Fibroblast of villous mesenchyme (primary cell): Measurements from ENCODE around the gene COMMD3. TPM values are rescaled to one million over a fixed set of nuclear protein-coding genes. Genes with fewer than 3 reads are reported as not detected.

ENCODE experiments used
- DNase-seq: peaks from one replicate; pipeline ENCODE4 v3.0.0-alpha.2; 2010; ENCODE audit warnings: low read depth
- H3K4me3 ChIP-seq: 2 replicates; pipeline ENCODE4 v1.5.1; 2011; ENCODE audit warnings: low read depth, mild to moderate bottlenecking, low read length
- total RNA-seq: library from RNA; depleted of rRNA; stranded (reverse); fragments of >200 nt; gene quantifications from 2 replicates; pipeline ENCODE4 v1.2.3, GENCODE V29; 2012
- TF ChIP-seq, protein P1 (sequence below): IDR thresholded peaks from 2 replicates; pipeline ENCODE4 v1.5.1; 2012; ENCODE audit warnings: low read depth, mild to moderate bottlenecking, low read length; ENCODE audit not compliant: insufficient read depth

The COMMD3 gene
- total RNA-seq, 1 donor = 38.4 TPM

DNA sequence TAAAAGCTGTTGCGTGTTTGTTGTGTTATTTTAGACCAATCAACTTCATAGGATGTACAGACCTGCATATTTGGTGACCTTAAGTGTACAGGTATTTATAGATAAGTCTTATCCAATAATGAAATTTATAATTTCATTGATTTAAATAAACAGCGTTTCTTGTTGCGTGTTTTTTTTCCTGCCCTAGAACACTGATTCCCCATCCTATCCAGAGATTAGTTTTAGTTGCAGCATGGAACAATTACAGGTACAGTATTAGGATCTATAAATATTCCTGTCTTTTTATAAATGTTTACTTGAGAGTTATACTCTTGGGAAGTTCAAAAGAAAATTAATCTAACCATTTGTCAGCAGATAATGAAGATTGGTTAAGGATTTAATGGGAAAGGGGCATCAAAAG is 2.6 kb downstream of the COMMD3 start:
- no peak for DNase-seq
- H3K4me3 ChIP-seq = no peak overlapping the region
- TF ChIP-seq, protein P1, sequence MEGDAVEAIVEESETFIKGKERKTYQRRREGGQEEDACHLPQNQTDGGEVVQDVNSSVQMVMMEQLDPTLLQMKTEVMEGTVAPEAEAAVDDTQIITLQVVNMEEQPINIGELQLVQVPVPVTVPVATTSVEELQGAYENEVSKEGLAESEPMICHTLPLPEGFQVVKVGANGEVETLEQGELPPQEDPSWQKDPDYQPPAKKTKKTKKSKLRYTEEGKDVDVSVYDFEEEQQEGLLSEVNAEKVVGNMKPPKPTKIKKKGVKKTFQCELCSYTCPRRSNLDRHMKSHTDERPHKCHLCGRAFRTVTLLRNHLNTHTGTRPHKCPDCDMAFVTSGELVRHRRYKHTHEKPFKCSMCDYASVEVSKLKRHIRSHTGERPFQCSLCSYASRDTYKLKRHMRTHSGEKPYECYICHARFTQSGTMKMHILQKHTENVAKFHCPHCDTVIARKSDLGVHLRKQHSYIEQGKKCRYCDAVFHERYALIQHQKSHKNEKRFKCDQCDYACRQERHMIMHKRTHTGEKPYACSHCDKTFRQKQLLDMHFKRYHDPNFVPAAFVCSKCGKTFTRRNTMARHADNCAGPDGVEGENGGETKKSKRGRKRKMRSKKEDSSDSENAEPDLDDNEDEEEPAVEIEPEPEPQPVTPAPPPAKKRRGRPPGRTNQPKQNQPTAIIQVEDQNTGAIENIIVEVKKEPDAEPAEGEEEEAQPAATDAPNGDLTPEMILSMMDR = no peak

DNA sequence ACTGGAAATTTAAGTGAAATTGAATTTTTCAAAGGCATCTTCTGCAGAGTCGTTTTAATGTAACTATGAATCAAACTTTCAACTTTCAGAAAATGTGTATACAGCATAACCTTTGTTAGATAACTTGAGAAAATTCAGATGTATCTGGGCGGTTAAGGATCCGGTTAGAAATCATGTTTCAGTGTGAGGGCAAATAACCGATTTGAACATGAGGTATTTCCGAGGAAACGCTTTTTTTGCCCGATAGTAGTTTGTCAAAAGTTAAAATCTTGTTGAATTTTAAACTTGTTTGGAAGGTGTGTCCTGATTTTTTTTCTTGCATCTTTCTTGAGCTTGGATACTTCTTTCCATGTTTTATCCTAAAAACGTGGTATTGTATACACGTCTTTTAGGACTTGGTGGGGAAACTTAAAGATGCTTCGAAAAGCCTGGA is 3.4 kb downstream of the COMMD3 start:
- H3K4me3 ChIP-seq = no peak overlapping the region
- DNase-seq = no peak
- TF ChIP-seq, protein P1 = no peak

DNA sequence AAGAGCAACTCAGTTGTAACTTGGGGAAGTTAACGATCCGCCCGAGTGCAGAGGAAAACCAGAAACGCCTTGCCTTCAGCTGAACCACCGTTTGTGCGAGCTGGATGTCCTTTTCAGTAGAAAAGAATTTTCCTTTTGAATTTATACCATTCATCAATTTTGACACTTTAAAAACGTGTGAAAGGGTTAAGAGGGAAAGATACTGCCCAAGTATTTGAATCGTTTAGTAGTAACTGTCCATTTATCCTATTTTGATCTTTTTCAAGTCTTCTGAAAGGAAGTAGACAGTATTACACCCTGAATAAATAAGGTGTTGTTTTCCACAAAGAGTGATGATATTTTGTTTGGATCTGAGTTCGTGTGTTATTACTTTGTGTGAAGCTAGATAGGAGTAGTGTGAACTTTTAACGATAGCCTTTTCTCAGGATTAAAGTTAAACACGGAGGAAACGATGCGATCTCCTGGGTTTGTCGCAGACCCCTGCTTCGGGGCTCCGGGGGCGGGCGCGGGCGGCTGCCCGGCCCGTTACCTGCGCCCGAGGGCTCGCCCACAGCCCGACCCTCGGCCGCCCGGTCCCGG is 3.9 kb downstream of the COMMD3 start:
- peak overlapping the region; percentile 60 for H3K4me3 ChIP-seq
- TF ChIP-seq, protein P1 = no peak
- DNase-seq = peak; percentile 19

DNA sequence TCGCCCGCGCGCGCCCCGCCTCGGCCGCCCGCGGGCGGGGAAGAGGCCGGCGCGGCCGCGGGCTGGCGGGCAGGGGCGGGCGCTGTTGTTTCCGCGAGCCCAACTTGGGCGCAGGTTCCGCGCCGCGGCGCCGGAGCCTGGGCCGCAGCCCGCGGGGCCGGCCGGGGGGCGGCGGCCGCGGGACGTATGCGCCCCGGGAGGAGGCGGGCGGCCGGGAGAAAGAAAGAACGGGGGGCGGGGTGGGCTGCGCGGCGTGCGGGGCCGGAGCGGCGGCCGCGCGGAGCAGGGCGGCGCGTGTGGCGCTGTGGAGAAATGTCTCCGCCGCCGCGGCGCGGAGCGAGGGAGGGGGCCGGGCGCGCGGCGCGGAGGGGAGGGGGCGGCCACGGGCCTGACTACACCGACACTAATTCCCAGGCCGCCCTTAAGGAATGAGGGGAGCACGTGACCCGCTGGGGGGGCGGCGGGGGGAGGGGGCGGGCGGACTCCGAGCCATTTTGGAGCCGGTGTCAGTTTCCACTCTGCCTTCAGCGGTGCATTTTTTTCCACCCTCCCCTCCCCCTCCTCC is 4.5 kb downstream of the COMMD3 start, which contains the start of gene BMI1:
BMI1 (plus strand) TSS at position 509 of the 565 bp plus-strand sequence. CDS start 5,351 bp downstream, outside the sequence.
- peak within 1 kb of the TSS; percentile 72 for H3K4me3 ChIP-seq
- peak; percentile 73 for DNase-seq

DNA sequence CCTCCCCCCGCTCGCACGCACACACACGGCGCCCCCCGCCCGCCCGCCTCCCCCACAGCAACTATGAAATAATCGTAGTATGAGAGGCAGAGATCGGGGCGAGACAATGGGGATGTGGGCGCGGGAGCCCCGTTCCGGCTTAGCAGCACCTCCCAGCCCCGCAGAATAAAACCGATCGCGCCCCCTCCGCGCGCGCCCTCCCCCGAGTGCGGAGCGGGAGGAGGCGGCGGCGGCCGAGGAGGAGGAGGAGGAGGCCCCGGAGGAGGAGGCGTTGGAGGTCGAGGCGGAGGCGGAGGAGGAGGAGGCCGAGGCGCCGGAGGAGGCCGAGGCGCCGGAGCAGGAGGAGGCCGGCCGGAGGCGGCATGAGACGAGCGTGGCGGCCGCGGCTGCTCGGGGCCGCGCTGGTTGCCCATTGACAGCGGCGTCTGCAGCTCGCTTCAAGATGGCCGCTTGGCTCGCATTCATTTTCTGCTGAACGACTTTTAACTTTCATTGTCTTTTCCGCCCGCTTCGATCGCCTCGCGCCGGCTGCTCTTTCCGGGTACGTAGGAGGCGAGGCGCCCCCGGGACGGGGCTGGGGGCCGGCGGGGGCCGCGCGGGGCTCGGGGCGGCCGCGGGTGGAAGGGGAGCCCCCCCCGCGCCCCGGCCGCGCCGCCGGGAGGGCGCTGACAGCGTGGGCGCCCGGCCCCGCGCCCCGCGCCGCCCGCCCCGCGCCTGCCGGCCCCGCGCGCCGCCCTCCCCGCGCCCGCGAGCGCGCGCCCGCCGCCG is 5.2 kb downstream of the COMMD3 start:
- H3K4me3 ChIP-seq = peak overlapping the region; percentile 72
- peak; percentile 74 for DNase-seq
- TF ChIP-seq, protein P1 = no peak

More for the DNA sequence above, 4.5 kb downstream of the COMMD3 start, which contains the start of gene BMI1:
- TF ChIP-seq, protein P1 = no peak

DNA sequence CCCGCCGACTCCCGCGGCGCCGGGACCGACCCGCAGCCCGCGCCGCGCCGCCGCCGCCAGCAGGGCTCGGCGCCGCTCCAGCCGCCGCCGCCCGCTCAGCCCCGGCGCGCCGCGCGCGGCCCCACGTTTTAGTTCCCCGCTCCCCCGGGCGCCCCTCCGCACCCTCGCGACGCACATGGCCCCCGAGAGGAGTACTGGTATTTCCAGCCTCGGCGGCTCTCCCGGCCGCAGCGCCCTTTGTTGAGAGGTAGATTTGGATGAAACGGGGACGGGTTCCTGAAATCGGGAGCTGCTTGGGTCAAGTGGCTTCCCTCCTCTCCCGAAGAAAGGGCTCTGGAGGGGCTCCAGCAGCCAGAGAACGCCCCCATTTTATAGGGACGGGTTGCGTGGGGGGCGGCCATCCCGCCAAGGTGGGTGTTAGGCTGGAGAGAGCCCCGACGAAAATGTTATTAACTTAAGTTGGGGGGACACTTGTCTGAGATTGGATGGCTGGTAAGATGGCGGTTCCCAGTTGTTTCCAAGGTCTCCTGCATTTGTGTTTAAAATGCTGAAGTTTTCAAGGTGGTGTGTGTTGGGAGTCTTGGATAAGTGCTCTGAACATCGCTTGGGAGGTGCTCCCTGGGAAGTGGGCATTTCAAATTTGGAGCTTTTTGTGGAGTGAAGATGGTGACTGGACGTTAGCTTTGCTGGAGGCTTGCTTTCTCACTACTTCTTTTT is 5.9 kb downstream of the COMMD3 start:
- DNase-seq = peak; percentile 20
- peak overlapping the region; percentile 68 for H3K4me3 ChIP-seq
- TF ChIP-seq, protein P1 = no peak
